ENCODE data around the gene KHDC1L.

KHDC1L gene

DNA sequence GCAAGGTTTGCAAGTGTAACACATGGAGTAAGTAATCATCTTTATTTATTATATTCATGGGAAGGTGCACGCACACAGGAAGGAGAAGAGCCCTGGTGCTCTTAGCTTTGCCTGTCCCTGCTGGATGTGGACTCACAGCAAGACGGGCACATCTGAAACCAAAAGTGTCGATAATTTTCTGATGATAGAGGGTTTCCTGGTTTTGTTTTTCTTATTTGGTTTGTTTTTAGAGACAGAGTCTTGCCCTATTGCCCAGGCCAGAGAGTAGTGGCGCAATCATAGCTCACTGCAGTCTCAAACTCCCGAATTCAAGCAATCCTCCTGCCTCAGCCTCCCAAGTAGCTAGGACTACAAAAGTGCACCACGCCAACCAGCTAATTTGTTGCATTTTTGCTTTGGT lies 7.8 kb upstream of the KHDC1L start:
- 99% methylated on average over 6 of the region's 6 CpGs for WGBS
- Histone ChIP-seq H3K4me2 (ENCODE audit: low read length, poor library complexity, severe bottlenecking) (no peak overlapping the region), H2BK12ac (ENCODE audit: low read length in 2 of 2) (no peak overlapping the region), H3K9ac (ENCODE audit: low read length) (no peak overlapping the region), H3K14ac (ENCODE audit: low read length in 2 of 2) (no peak overlapping the region), H2AFZ (ENCODE audit: low read depth, low read length) (no peak overlapping the region), H3K9me3 (ENCODE audit: control insufficient read depth, low read length) (no peaks in the 10 kb centered on the region), H3K4ac (ENCODE audit: low read depth in 1 of 2, low read length in 2 of 2) (no peak overlapping the region), H3K23ac (ENCODE audit: low read length in 2 of 2) (no peak overlapping the region), H3K4me1 (ENCODE audit: control insufficient read depth, insufficient read depth, low read depth, low read length) (peaks cover 1% of the 10 kb centered on the region), H4K91ac (ENCODE audit: low read length) (no peak overlapping the region), H4K8ac (ENCODE audit: low read length) (no peak overlapping the region), H2BK15ac (ENCODE audit: low read depth, poor library complexity, severe bottlenecking) (no peak overlapping the region), H2BK5ac (ENCODE audit: low read depth, low read length, poor library complexity, severe bottlenecking) (no peak overlapping the region), H2BK120ac (ENCODE audit: low read depth, low read length) (no peak overlapping the region), H2AK5ac (ENCODE audit: low read length, severe bottlenecking) (no peak overlapping the region), H3K79me1 (replicated peaks; ENCODE audit: low read length, poor library complexity, severe bottlenecking) (no peaks in the 10 kb centered on the region), H3K36me3 (ENCODE audit: control insufficient read depth in 1 of 2, insufficient read depth in 2 of 2, low read depth in 1 of 2, low read length in 2 of 2) (no peaks in the 10 kb centered on the region), H3K18ac (ENCODE audit: low read depth in 1 of 2, low read length in 2 of 2) (no peak overlapping the region), H3K27ac (ENCODE audit: low read length, poor library complexity, severe bottlenecking) (no peak overlapping the region), H3K27me3 (ENCODE audit: control insufficient read depth in 1 of 2, insufficient read depth in 1 of 2, low read length in 2 of 2) (no peaks in the 10 kb centered on the region), H3K4me3 (ENCODE audit: insufficient read depth in 1 of 2, low read depth in 1 of 2, low read length in 2 of 2) (no peak overlapping the region)
- no peak for DNase-seq

DNA sequence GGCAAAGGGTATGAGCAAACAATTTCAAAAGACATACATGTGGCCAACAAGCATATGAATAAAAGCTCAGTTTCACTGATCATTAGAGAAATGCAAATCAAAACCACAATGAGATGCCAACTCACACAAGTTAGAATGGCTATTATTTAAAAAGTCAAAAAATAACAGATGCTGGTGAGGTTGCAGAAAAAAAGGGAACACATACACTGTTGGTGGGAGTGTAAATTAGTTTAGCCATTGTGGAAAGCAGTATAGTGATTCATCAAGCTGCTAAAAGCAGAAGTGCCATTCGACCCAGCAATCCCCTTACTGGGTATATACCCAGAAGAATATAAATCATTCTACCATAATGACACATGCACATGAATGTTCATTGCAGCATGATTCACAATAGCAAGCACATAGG lies 6.7 kb upstream of the KHDC1L start:
- H4K91ac ChIP-seq (ENCODE audit: low read length), result no peak overlapping the region
- no peak overlapping the region for H3K4me3 ChIP-seq (ENCODE audit: insufficient read depth in 1 of 2, low read depth in 1 of 2, low read length in 2 of 2)
- no peak overlapping the region for H3K18ac ChIP-seq (ENCODE audit: low read depth in 1 of 2, low read length in 2 of 2)
- H2BK5ac ChIP-seq (ENCODE audit: low read depth, low read length, poor library complexity, severe bottlenecking), result no peak overlapping the region
- H3K4me2 ChIP-seq (ENCODE audit: low read length, poor library complexity, severe bottlenecking), result no peak overlapping the region
- DNase-seq, result no peak
- no peaks in the 10 kb centered on the region for H3K79me1 ChIP-seq (replicated peaks; ENCODE audit: low read length, poor library complexity, severe bottlenecking)
- no peaks in the 10 kb centered on the region for H3K27me3 ChIP-seq (ENCODE audit: control insufficient read depth in 1 of 2, insufficient read depth in 1 of 2, low read length in 2 of 2)
- H3K27ac ChIP-seq (ENCODE audit: low read length, poor library complexity, severe bottlenecking), result no peak overlapping the region
- no peak overlapping the region for H3K9ac ChIP-seq (ENCODE audit: low read length)
- H3K36me3 ChIP-seq (ENCODE audit: control insufficient read depth in 1 of 2, insufficient read depth in 2 of 2, low read depth in 1 of 2, low read length in 2 of 2), result no peaks in the 10 kb centered on the region
- 88% methylated on average over 1 of the region's 1 CpG for WGBS
- peaks cover 1% of the 10 kb centered on the region for H3K4me1 ChIP-seq (ENCODE audit: control insufficient read depth, insufficient read depth, low read depth, low read length)
- no peak overlapping the region for H2AK5ac ChIP-seq (ENCODE audit: low read length, severe bottlenecking)
- no peak overlapping the region for H2BK15ac ChIP-seq (ENCODE audit: low read depth, poor library complexity, severe bottlenecking)
- H4K8ac ChIP-seq (ENCODE audit: low read length), result no peak overlapping the region
- no peak overlapping the region for H2AFZ ChIP-seq (ENCODE audit: low read depth, low read length)
- H2BK12ac ChIP-seq (ENCODE audit: low read length in 2 of 2), result no peak overlapping the region
- H3K9me3 ChIP-seq (ENCODE audit: control insufficient read depth, low read length), result no peaks in the 10 kb centered on the region
- H2BK120ac ChIP-seq (ENCODE audit: low read depth, low read length), result no peak overlapping the region
- no peak overlapping the region for H3K4ac ChIP-seq (ENCODE audit: low read depth in 1 of 2, low read length in 2 of 2)
- no peak overlapping the region for H3K23ac ChIP-seq (ENCODE audit: low read length in 2 of 2)
- H3K14ac ChIP-seq (ENCODE audit: low read length in 2 of 2), result no peak overlapping the region

DNA sequence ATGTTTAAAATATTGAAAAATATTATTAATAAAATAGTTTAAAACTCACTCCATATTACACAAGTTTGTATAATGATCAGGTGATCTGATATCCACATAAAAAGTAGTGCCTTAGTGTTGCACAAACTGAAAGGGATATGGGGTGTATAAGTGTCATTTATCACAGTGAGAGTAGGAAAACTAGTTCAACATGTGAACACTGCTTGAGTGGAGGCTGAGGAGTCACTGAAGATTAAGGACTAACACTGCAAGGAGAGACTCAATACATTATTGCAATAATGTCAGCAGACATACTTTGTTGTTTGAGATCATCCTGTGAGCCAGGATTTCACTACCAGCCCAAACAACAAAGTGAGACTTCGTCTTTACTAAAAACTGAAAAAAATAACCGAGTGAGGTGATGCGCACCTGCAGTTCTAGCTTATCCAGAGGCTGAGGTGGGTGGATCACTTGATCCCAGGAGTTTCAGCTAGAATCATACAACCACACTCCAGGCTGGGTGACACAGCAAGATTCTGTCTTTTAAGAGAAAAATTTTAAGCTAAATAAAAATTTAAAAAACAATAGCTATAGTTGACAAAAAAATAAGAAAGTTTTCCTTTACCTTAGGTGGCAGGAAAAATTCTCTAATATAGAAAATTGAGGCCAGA lies 2.4 kb upstream of the KHDC1L start:
- no peak overlapping the region for H2BK12ac ChIP-seq (ENCODE audit: low read length in 2 of 2)
- no peak overlapping the region for H2AK5ac ChIP-seq (ENCODE audit: low read length, severe bottlenecking)
- H2AFZ ChIP-seq (ENCODE audit: low read depth, low read length), result no peak overlapping the region
- no peak overlapping the region for H3K4me3 ChIP-seq (ENCODE audit: insufficient read depth in 1 of 2, low read depth in 1 of 2, low read length in 2 of 2)
- H4K8ac ChIP-seq (ENCODE audit: low read length), result no peak overlapping the region
- no peaks in the 10 kb centered on the region for H3K27me3 ChIP-seq (ENCODE audit: control insufficient read depth in 1 of 2, insufficient read depth in 1 of 2, low read length in 2 of 2)
- H3K79me1 ChIP-seq (replicated peaks; ENCODE audit: low read length, poor library complexity, severe bottlenecking), result no peaks in the 10 kb centered on the region
- no peak overlapping the region for H2BK120ac ChIP-seq (ENCODE audit: low read depth, low read length)
- no peak for DNase-seq
- no peak overlapping the region for H3K4ac ChIP-seq (ENCODE audit: low read depth in 1 of 2, low read length in 2 of 2)
- H3K36me3 ChIP-seq (ENCODE audit: control insufficient read depth in 1 of 2, insufficient read depth in 2 of 2, low read depth in 1 of 2, low read length in 2 of 2), result no peaks in the 10 kb centered on the region
- H3K9me3 ChIP-seq (ENCODE audit: control insufficient read depth, low read length), result no peaks in the 10 kb centered on the region
- no peak overlapping the region for H3K14ac ChIP-seq (ENCODE audit: low read length in 2 of 2)
- H3K9ac ChIP-seq (ENCODE audit: low read length), result no peak overlapping the region
- H3K4me1 ChIP-seq (ENCODE audit: control insufficient read depth, insufficient read depth, low read depth, low read length), result no peaks in the 10 kb centered on the region
- no peak overlapping the region for H2BK5ac ChIP-seq (ENCODE audit: low read depth, low read length, poor library complexity, severe bottlenecking)
- no peak overlapping the region for H3K23ac ChIP-seq (ENCODE audit: low read length in 2 of 2)
- H3K18ac ChIP-seq (ENCODE audit: low read depth in 1 of 2, low read length in 2 of 2), result no peak overlapping the region
- no peak overlapping the region for H4K91ac ChIP-seq (ENCODE audit: low read length)
- no peak overlapping the region for H3K27ac ChIP-seq (ENCODE audit: low read length, poor library complexity, severe bottlenecking)
- WGBS, result 93% methylated on average over 3 of the region's 3 CpGs
- H2BK15ac ChIP-seq (ENCODE audit: low read depth, poor library complexity, severe bottlenecking), result no peak overlapping the region
- H3K4me2 ChIP-seq (ENCODE audit: low read length, poor library complexity, severe bottlenecking), result no peak overlapping the region

DNA sequence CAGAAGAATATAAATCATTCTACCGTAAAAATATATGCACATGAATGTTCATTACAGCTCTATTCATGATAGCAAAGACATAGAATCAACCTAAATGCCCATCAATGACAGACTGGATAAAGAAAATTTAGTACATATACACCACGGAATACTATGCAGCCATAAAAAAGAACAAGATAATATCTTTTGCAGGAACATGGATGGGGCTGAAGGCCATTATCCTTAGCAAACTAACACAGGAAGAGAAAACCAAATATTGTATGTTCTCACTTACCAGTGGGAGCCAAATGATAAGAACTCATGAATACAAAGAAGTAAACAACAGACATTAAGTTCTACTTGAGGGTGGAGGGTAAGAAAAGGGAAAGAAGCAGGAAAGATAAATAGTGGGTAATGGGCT lies 8.4 kb downstream of the KHDC1L start:
- H3K4me1 ChIP-seq (ENCODE audit: control insufficient read depth, insufficient read depth, low read depth, low read length), result no peaks in the 10 kb centered on the region
- H3K4ac ChIP-seq (ENCODE audit: low read depth in 1 of 2, low read length in 2 of 2), result no peak overlapping the region
- no peak overlapping the region for H3K23ac ChIP-seq (ENCODE audit: low read length in 2 of 2)
- H2BK15ac ChIP-seq (ENCODE audit: low read depth, poor library complexity, severe bottlenecking), result no peak overlapping the region
- DNase-seq, result no peak
- H3K4me3 ChIP-seq (ENCODE audit: insufficient read depth in 1 of 2, low read depth in 1 of 2, low read length in 2 of 2), result no peak overlapping the region
- no peak overlapping the region for H2BK5ac ChIP-seq (ENCODE audit: low read depth, low read length, poor library complexity, severe bottlenecking)
- H3K4me2 ChIP-seq (ENCODE audit: low read length, poor library complexity, severe bottlenecking), result no peak overlapping the region
- no peaks in the 10 kb centered on the region for H3K9me3 ChIP-seq (ENCODE audit: control insufficient read depth, low read length)
- no peak overlapping the region for H2AFZ ChIP-seq (ENCODE audit: low read depth, low read length)
- H3K14ac ChIP-seq (ENCODE audit: low read length in 2 of 2), result no peak overlapping the region
- no peak overlapping the region for H2AK5ac ChIP-seq (ENCODE audit: low read length, severe bottlenecking)
- H3K36me3 ChIP-seq (ENCODE audit: control insufficient read depth in 1 of 2, insufficient read depth in 2 of 2, low read depth in 1 of 2, low read length in 2 of 2), result no peaks in the 10 kb centered on the region
- no peak overlapping the region for H3K9ac ChIP-seq (ENCODE audit: low read length)
- no peak overlapping the region for H4K91ac ChIP-seq (ENCODE audit: low read length)
- WGBS, result 100% methylated on average over 1 of the region's 2 CpGs
- H3K79me1 ChIP-seq (replicated peaks; ENCODE audit: low read length, poor library complexity, severe bottlenecking), result no peaks in the 10 kb centered on the region
- no peaks in the 10 kb centered on the region for H3K27me3 ChIP-seq (ENCODE audit: control insufficient read depth in 1 of 2, insufficient read depth in 1 of 2, low read length in 2 of 2)
- H2BK120ac ChIP-seq (ENCODE audit: low read depth, low read length), result no peak overlapping the region
- no peak overlapping the region for H2BK12ac ChIP-seq (ENCODE audit: low read length in 2 of 2)
- H3K18ac ChIP-seq (ENCODE audit: low read depth in 1 of 2, low read length in 2 of 2), result no peak overlapping the region
- no peak overlapping the region for H3K27ac ChIP-seq (ENCODE audit: low read length, poor library complexity, severe bottlenecking)
- no peak overlapping the region for H4K8ac ChIP-seq (ENCODE audit: low read length)

All from mesenchymal stem cell (in vitro differentiated cells and primary cell).